Measurements from ENCODE around the gene TTC32. TPM values are rescaled to one million over a fixed set of nuclear protein-coding genes. Genes with fewer than 3 reads are reported as not detected.

TTC32 gene
- 8.5 and 12.4 TPM in 2 replicates for total RNA-seq

DNA sequence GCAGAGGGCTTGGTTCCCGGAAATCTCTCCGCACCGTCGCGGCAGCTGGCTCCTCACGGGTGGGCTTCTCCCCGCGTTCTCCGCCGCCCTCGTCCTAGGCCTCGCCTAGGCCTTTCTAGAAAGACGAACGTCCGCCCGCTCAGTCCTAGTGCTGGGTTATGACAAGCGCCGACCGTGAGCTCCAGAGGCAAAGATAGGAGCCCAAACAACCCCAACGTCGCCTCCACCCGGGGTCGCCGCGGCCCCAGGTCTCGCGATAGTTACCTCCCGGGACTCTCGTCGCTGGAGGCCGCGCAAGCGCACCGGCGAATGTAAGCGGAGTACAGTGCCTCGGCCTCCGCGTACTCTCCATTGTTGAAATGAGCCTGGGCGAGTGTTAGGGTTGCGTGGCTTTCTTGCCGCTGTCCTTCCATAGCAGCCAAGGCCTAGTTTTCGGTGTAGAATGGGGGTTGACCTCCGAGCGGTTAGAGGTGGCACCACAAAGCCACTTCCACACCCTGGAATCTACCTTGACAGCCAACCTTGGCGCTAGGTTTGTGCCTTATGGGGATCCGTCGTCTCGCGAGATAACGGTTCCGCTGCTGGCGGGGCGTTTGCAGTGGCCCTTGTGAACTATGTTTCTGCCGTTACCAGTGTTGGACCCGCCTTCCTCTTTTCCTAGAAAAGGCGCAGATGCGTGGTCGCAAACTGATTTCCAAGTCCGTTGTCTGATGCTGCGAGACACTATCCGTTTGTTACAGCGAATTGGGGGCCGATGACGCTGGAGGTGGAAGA is at the start of gene TTC32:
TSS of gene TTC32 (minus strand) at position 542 of the 774 bp plus-strand sequence. CDS start at position 413, 129 bp downstream.

Other genes with a start within 250 kb of the TTC32 start
- 17.4 and 18.2 TPM in 2 replicates for gene WDR35, start 88.1 kb upstream of the TTC32 start, total RNA-seq
- 2.8 and 2.9 TPM in 2 replicates for gene MATN3, start 110.7 kb upstream of the TTC32 start, total RNA-seq
- gene LAPTM4A, start 149.6 kb upstream of the TTC32 start, total RNA-seq, result 151 and 159 TPM in 2 replicates